ENCODE measurements around the gene M1AP. TPM values are rescaled to one million over a fixed set of nuclear protein-coding genes. Genes with fewer than 3 reads are reported as not detected.

Gene M1AP
- total RNA-seq, 1 donor from 2014 or later, result 0.20 TPM

GRCh38 chr2:74560591-74560990 is 87.5 kb downstream of the M1AP start:
- peak overlapping the region; percentile 51 for H2AFZ ChIP-seq (ENCODE audit: low read depth, low read length)
- Mint-ChIP-seq H3K9me3 (ENCODE audit: unreplicated experiment) (no peaks in the 10 kb centered on the region), H3K27ac (ENCODE audit: unreplicated experiment) (no peak overlapping the region), H3K36me3 (ENCODE audit: low read depth, unreplicated experiment) (no peaks in the 10 kb centered on the region), H3K27me3 (ENCODE audit: low read depth, unreplicated experiment) (peaks cover 4% of the 10 kb centered on the region), H3K4me3 (ENCODE audit: unreplicated experiment) (no peak overlapping the region), H3K4me1 (ENCODE audit: low read depth, unreplicated experiment) (peaks cover 9% of the 10 kb centered on the region)
- H3K79me2 ChIP-seq (ENCODE audit: insufficient read depth, low read length), result peaks cover 10% of the 10 kb centered on the region
- H4K20me1 ChIP-seq (ENCODE audit: insufficient read depth, low read length), result peaks cover 11% of the 10 kb centered on the region
- TF ChIP-seq CTCF (IDR thresholded peaks at IDR 0.05; ENCODE audit: insufficient read depth, low read depth, low read length), result no peak
- TF ChIP-seq EZH2 (IDR thresholded peaks at IDR 0.05; ENCODE audit: insufficient read depth, low read length), result no peak
- peak overlapping the region; percentile 61 for H3K4me2 ChIP-seq (ENCODE audit: low read length)
- no peak overlapping the region for H3K27ac ChIP-seq (ENCODE audit: low read depth, low read length)
- no peaks in the 10 kb centered on the region for H3K27me3 ChIP-seq (ENCODE audit: insufficient read depth, low read length)
- no peaks in the 10 kb centered on the region for H3K36me3 ChIP-seq (ENCODE audit: insufficient read depth, low read length)
- DNase-seq (ENCODE audit: low read depth), result no peak
- no peaks in the 10 kb centered on the region for H3K9me3 ChIP-seq (ENCODE audit: insufficient read depth, low read depth, low read length)
- peaks cover 24% of the 10 kb centered on the region for H3K4me1 ChIP-seq (ENCODE audit: insufficient read depth, low read length)
- no peak for FAIRE-seq
- no peak overlapping the region for H3K4me3 ChIP-seq (ENCODE audit: insufficient read depth, low read depth, low read length)
- no peak overlapping the region for H3K9ac ChIP-seq (ENCODE audit: low read length)

- no peaks in the 10 kb centered on the region for H3K9me3 ChIP-seq (ENCODE audit: insufficient read depth, low read depth, low read length)
- H3K4me3 Mint-ChIP-seq (ENCODE audit: unreplicated experiment), result no peak overlapping the region
- no peaks in the 10 kb centered on the region for H3K9me3 Mint-ChIP-seq (ENCODE audit: unreplicated experiment)
- peaks cover 9% of the 10 kb centered on the region for H3K4me1 Mint-ChIP-seq (ENCODE audit: low read depth, unreplicated experiment)
- H3K27me3 Mint-ChIP-seq (ENCODE audit: low read depth, unreplicated experiment), result peaks cover 4% of the 10 kb centered on the region
- H2AFZ ChIP-seq (ENCODE audit: low read depth, low read length), result no peak overlapping the region
- H3K27ac ChIP-seq (ENCODE audit: low read depth, low read length), result no peak overlapping the region
- H3K27me3 ChIP-seq (ENCODE audit: insufficient read depth, low read length), result no peaks in the 10 kb centered on the region
- no peak for DNase-seq (ENCODE audit: low read depth)
- H3K27ac Mint-ChIP-seq (ENCODE audit: unreplicated experiment), result no peak overlapping the region
- H3K4me2 ChIP-seq (ENCODE audit: low read length), result no peak overlapping the region
- no peaks in the 10 kb centered on the region for H3K36me3 Mint-ChIP-seq (ENCODE audit: low read depth, unreplicated experiment)
- H3K79me2 ChIP-seq (ENCODE audit: insufficient read depth, low read length), result peaks cover 16% of the 10 kb centered on the region
- TF ChIP-seq EZH2 (IDR thresholded peaks at IDR 0.05; ENCODE audit: insufficient read depth, low read length) (no peak), CTCF (IDR thresholded peaks at IDR 0.05; ENCODE audit: insufficient read depth, low read depth, low read length) (no peak)
- H3K9ac ChIP-seq (ENCODE audit: low read length), result no peak overlapping the region
- H3K4me3 ChIP-seq (ENCODE audit: insufficient read depth, low read depth, low read length), result no peak overlapping the region
- no peaks in the 10 kb centered on the region for H3K36me3 ChIP-seq (ENCODE audit: insufficient read depth, low read length)
- peaks cover 28% of the 10 kb centered on the region for H3K4me1 ChIP-seq (ENCODE audit: insufficient read depth, low read length)
- peaks cover 11% of the 10 kb centered on the region for H4K20me1 ChIP-seq (ENCODE audit: insufficient read depth, low read length)
- FAIRE-seq, result no peak
Measured at GRCh38 chr2:74559912-74560311, 88.2 kb downstream of the M1AP start.

- no peak overlapping the region for H3K27ac ChIP-seq (ENCODE audit: low read depth, low read length)
- no peak overlapping the region for H3K4me2 ChIP-seq (ENCODE audit: low read length)
Measured at GRCh38 chr2:74558284-74559230, 89.6 kb downstream of the M1AP start.

More at GRCh38 chr2:74558284-74559230, 89.6 kb downstream of the M1AP start:
- Histone ChIP-seq H2AFZ (ENCODE audit: low read depth, low read length) (no peak overlapping the region), H3K27me3 (ENCODE audit: insufficient read depth, low read length) (no peaks in the 10 kb centered on the region), H3K79me2 (ENCODE audit: insufficient read depth, low read length) (peaks cover 22% of the 10 kb centered on the region), H3K4me1 (ENCODE audit: insufficient read depth, low read length) (peaks cover 15% of the 10 kb centered on the region), H3K36me3 (ENCODE audit: insufficient read depth, low read length) (no peaks in the 10 kb centered on the region), H3K9ac (ENCODE audit: low read length) (no peak overlapping the region), H4K20me1 (ENCODE audit: insufficient read depth, low read length) (peaks cover 11% of the 10 kb centered on the region), H3K4me3 (ENCODE audit: insufficient read depth, low read depth, low read length) (no peak overlapping the region), H3K9me3 (ENCODE audit: insufficient read depth, low read depth, low read length) (no peaks in the 10 kb centered on the region)
- Mint-ChIP-seq H3K9me3 (ENCODE audit: unreplicated experiment) (no peaks in the 10 kb centered on the region), H3K27ac (ENCODE audit: unreplicated experiment) (no peak overlapping the region), H3K4me1 (ENCODE audit: low read depth, unreplicated experiment) (peaks cover 9% of the 10 kb centered on the region), H3K36me3 (ENCODE audit: low read depth, unreplicated experiment) (no peaks in the 10 kb centered on the region), H3K27me3 (ENCODE audit: low read depth, unreplicated experiment) (peaks cover 2% of the 10 kb centered on the region), H3K4me3 (ENCODE audit: unreplicated experiment) (no peak overlapping the region)
- FAIRE-seq, result no peak
- no peak for DNase-seq (ENCODE audit: low read depth)
- TF ChIP-seq CTCF (IDR thresholded peaks at IDR 0.05; ENCODE audit: insufficient read depth, low read depth, low read length) (no peak), EZH2 (IDR thresholded peaks at IDR 0.05; ENCODE audit: insufficient read depth, low read length) (no peak)

Data from astrocyte (in vitro differentiated cells and primary cell).